ENCODE measurements around the gene APP. TPM values are rescaled to one million over a fixed set of nuclear protein-coding genes. Genes with fewer than 3 reads are reported as not detected.

APP gene
- total RNA-seq, 1 experiment from 2014 or later, result 560 TPM

DNA sequence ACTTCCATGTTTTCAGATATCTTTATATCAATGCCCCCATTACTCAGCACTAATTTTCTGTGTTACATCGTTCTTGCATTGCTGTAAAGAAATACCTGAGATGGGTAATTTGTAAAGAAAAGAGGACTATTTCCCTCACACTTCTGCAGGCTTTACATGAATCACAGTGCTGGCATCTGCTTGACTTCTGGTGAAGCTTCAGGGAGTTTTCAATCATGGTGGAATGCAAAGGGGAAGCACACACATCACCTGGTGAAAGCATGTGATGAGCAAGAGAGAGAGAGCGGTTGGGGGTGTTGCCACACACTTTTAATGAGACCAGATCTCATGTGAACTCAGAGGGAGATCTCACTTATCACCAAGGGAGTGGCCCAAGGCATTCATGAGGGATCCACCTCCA, 14.9 kb upstream of the APP start (continued):
- TF ChIP-seq SMAD4 (CRISPR knock-in tag; IDR thresholded peaks at IDR 0.05), result no peak
- TF ChIP-seq JUN (CRISPR knock-in tag; IDR thresholded peaks at IDR 0.05), result no peak
- TF ChIP-seq, protein P1, sequence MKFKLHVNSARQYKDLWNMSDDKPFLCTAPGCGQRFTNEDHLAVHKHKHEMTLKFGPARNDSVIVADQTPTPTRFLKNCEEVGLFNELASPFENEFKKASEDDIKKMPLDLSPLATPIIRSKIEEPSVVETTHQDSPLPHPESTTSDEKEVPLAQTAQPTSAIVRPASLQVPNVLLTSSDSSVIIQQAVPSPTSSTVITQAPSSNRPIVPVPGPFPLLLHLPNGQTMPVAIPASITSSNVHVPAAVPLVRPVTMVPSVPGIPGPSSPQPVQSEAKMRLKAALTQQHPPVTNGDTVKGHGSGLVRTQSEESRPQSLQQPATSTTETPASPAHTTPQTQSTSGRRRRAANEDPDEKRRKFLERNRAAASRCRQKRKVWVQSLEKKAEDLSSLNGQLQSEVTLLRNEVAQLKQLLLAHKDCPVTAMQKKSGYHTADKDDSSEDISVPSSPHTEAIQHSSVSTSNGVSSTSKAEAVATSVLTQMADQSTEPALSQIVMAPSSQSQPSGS (CRISPR knock-in tag; IDR thresholded peaks at IDR 0.05; ENCODE audit: borderline replicate concordance, low read depth), result no peak
- TF ChIP-seq IRF2 (CRISPR knock-in tag; IDR thresholded peaks at IDR 0.05; ENCODE audit: borderline replicate concordance, low read depth), result no peak
- no peak for TF ChIP-seq ZNF138 (CRISPR knock-in tag; conservative IDR thresholded peaks at IDR 0.05)
- TF ChIP-seq, protein P2, sequence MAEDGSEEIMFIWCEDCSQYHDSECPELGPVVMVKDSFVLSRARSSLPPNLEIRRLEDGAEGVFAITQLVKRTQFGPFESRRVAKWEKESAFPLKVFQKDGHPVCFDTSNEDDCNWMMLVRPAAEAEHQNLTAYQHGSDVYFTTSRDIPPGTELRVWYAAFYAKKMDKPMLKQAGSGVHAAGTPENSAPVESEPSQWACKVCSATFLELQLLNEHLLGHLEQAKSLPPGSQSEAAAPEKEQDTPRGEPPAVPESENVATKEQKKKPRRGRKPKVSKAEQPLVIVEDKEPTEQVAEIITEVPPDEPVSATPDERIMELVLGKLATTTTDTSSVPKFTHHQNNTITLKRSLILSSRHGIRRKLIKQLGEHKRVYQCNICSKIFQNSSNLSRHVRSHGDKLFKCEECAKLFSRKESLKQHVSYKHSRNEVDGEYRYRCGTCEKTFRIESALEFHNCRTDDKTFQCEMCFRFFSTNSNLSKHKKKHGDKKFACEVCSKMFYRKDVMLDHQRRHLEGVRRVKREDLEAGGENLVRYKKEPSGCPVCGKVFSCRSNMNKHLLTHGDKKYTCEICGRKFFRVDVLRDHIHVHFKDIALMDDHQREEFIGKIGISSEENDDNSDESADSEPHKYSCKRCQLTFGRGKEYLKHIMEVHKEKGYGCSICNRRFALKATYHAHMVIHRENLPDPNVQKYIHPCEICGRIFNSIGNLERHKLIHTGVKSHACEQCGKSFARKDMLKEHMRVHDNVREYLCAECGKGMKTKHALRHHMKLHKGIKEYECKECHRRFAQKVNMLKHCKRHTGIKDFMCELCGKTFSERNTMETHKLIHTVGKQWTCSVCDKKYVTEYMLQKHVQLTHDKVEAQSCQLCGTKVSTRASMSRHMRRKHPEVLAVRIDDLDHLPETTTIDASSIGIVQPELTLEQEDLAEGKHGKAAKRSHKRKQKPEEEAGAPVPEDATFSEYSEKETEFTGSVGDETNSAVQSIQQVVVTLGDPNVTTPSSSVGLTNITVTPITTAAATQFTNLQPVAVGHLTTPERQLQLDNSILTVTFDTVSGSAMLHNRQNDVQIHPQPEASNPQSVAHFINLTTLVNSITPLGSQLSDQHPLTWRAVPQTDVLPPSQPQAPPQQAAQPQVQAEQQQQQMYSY (CRISPR knock-in tag; IDR thresholded peaks at IDR 0.05), result no peak
- TF ChIP-seq FOXP1 (CRISPR knock-in tag; IDR thresholded peaks at IDR 0.05; ENCODE audit: borderline replicate concordance), result no peak
- TF ChIP-seq ELF4 (CRISPR knock-in tag; IDR thresholded peaks at IDR 0.05; ENCODE audit: low read depth), result no peak
- TF ChIP-seq CBFB (CRISPR knock-in tag; IDR thresholded peaks at IDR 0.05; ENCODE audit: low read depth), result no peak

DNA sequence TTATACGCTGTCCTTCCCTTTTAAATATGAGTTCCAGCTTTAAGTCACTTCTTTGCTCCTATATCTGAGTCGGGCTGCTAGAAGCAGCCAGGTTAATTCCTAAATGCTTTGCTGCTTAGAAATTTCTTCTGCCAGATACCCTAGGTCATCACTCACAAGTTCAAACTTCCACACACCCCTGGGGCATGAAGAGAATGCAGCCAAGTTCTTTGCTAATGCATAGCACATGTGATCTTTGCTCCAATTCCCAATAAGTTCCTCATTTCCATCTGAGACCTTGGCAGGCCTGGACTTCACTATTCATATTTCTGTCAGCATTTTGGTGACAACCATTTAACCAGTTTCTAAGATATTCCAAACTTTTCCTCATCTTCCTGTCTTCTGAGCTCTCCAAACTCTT, 14.5 kb upstream of the APP start:
- Mint-ChIP-seq H3K27me3 (ENCODE audit: low read depth) (no peaks in the 10 kb centered on the region; the same call in 1 of the 2 replicates), H3K4me1 (no peaks in the 10 kb centered on the region), H3K27ac (no peak overlapping the region), H3K36me3 (peaks cover 29% of the 10 kb centered on the region), H3K4me3 (no peak overlapping the region), H3K9me3 (peaks cover 38% of the 10 kb centered on the region)
- DNase-seq (ENCODE audit: low spot score), result no peak
- ATAC-seq, result no peak
- POLR2A ChIA-PET, result no interaction called here
- CTCF ChIA-PET, result no interaction called here
- TF ChIP-seq FOXP1 (CRISPR knock-in tag; IDR thresholded peaks at IDR 0.05; ENCODE audit: borderline replicate concordance) (no peak), GRHL2 (CRISPR knock-in tag; IDR thresholded peaks at IDR 0.05; ENCODE audit: insufficient replicate concordance, severe bottlenecking) (no peak), MYBL2 (CRISPR knock-in tag; IDR thresholded peaks at IDR 0.05) (no peak)
- TF ChIP-seq, protein P3, sequence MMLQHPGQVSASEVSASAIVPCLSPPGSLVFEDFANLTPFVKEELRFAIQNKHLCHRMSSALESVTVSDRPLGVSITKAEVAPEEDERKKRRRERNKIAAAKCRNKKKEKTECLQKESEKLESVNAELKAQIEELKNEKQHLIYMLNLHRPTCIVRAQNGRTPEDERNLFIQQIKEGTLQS (CRISPR knock-in tag; conservative IDR thresholded peaks at IDR 0.05), result no peak
- TF ChIP-seq, protein P4, sequence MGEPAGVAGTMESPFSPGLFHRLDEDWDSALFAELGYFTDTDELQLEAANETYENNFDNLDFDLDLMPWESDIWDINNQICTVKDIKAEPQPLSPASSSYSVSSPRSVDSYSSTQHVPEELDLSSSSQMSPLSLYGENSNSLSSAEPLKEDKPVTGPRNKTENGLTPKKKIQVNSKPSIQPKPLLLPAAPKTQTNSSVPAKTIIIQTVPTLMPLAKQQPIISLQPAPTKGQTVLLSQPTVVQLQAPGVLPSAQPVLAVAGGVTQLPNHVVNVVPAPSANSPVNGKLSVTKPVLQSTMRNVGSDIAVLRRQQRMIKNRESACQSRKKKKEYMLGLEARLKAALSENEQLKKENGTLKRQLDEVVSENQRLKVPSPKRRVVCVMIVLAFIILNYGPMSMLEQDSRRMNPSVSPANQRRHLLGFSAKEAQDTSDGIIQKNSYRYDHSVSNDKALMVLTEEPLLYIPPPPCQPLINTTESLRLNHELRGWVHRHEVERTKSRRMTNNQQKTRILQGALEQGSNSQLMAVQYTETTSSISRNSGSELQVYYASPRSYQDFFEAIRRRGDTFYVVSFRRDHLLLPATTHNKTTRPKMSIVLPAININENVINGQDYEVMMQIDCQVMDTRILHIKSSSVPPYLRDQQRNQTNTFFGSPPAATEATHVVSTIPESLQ (CRISPR knock-in tag; IDR thresholded peaks at IDR 0.05), result no peak
- TF ChIP-seq, protein P5, sequence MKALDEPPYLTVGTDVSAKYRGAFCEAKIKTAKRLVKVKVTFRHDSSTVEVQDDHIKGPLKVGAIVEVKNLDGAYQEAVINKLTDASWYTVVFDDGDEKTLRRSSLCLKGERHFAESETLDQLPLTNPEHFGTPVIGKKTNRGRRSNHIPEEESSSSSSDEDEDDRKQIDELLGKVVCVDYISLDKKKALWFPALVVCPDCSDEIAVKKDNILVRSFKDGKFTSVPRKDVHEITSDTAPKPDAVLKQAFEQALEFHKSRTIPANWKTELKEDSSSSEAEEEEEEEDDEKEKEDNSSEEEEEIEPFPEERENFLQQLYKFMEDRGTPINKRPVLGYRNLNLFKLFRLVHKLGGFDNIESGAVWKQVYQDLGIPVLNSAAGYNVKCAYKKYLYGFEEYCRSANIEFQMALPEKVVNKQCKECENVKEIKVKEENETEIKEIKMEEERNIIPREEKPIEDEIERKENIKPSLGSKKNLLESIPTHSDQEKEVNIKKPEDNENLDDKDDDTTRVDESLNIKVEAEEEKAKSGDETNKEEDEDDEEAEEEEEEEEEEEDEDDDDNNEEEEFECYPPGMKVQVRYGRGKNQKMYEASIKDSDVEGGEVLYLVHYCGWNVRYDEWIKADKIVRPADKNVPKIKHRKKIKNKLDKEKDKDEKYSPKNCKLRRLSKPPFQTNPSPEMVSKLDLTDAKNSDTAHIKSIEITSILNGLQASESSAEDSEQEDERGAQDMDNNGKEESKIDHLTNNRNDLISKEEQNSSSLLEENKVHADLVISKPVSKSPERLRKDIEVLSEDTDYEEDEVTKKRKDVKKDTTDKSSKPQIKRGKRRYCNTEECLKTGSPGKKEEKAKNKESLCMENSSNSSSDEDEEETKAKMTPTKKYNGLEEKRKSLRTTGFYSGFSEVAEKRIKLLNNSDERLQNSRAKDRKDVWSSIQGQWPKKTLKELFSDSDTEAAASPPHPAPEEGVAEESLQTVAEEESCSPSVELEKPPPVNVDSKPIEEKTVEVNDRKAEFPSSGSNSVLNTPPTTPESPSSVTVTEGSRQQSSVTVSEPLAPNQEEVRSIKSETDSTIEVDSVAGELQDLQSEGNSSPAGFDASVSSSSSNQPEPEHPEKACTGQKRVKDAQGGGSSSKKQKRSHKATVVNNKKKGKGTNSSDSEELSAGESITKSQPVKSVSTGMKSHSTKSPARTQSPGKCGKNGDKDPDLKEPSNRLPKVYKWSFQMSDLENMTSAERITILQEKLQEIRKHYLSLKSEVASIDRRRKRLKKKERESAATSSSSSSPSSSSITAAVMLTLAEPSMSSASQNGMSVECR (CRISPR knock-in tag; IDR thresholded peaks at IDR 0.05; ENCODE audit: borderline replicate concordance), result no peak
- TF ChIP-seq, protein P6, sequence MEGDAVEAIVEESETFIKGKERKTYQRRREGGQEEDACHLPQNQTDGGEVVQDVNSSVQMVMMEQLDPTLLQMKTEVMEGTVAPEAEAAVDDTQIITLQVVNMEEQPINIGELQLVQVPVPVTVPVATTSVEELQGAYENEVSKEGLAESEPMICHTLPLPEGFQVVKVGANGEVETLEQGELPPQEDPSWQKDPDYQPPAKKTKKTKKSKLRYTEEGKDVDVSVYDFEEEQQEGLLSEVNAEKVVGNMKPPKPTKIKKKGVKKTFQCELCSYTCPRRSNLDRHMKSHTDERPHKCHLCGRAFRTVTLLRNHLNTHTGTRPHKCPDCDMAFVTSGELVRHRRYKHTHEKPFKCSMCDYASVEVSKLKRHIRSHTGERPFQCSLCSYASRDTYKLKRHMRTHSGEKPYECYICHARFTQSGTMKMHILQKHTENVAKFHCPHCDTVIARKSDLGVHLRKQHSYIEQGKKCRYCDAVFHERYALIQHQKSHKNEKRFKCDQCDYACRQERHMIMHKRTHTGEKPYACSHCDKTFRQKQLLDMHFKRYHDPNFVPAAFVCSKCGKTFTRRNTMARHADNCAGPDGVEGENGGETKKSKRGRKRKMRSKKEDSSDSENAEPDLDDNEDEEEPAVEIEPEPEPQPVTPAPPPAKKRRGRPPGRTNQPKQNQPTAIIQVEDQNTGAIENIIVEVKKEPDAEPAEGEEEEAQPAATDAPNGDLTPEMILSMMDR (IDR thresholded peaks at IDR 0.05), result no peak
- TF ChIP-seq, protein P7, sequence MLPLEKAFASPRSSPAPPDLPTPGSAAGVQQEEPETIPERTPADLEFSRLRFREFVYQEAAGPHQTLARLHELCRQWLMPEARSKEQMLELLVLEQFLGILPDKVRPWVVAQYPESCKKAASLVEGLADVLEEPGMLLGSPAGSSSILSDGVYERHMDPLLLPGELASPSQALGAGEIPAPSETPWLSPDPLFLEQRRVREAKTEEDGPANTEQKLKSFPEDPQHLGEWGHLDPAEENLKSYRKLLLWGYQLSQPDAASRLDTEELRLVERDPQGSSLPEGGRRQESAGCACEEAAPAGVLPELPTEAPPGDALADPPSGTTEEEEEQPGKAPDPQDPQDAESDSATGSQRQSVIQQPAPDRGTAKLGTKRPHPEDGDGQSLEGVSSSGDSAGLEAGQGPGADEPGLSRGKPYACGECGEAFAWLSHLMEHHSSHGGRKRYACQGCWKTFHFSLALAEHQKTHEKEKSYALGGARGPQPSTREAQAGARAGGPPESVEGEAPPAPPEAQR (CRISPR knock-in tag; IDR thresholded peaks at IDR 0.05), result no peak
- TF ChIP-seq, protein P1 (CRISPR knock-in tag; IDR thresholded peaks at IDR 0.05; ENCODE audit: borderline replicate concordance, low read depth), result no peak
